ENCODE data around the gene ZNF786.

Gene ZNF786

DNA sequence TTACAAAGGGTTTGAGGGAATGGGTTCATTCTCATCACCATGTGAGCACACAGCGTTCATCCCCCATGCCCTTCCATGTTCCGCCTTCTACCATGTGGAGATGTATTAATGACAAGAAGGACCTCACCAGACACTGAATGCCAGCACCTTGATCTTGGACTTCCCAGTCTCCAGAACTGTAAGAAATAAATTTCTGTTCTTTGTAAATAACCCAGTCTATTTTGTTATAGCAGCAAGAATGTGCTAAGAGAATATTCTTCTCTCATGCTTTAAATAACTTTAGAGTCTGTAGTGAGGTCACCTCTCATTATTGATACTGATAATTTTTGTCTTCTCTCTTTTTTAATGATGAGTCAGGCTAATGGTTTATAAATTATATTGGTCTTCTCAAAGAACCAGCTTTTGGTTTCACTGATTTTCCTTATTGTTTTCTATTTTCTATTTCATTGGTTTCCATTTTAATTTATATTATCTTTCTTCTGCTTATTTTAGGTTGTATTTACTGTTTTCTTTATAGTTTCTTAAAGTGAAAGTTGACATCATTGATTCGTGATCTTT is 59.1 kb downstream of the ZNF786 start:
- TF ChIP-seq, protein P1, sequence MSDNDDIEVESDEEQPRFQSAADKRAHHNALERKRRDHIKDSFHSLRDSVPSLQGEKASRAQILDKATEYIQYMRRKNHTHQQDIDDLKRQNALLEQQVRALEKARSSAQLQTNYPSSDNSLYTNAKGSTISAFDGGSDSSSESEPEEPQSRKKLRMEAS (IDR thresholded peaks at IDR 0.05): no peak
- no peak for TF ChIP-seq TCF12 (IDR thresholded peaks at IDR 0.05; ENCODE audit: low read depth)
- TF ChIP-seq FOXM1 (IDR thresholded peaks at IDR 0.05; ENCODE audit: borderline replicate concordance, low read depth): no peak
- TF ChIP-seq, protein P2, sequence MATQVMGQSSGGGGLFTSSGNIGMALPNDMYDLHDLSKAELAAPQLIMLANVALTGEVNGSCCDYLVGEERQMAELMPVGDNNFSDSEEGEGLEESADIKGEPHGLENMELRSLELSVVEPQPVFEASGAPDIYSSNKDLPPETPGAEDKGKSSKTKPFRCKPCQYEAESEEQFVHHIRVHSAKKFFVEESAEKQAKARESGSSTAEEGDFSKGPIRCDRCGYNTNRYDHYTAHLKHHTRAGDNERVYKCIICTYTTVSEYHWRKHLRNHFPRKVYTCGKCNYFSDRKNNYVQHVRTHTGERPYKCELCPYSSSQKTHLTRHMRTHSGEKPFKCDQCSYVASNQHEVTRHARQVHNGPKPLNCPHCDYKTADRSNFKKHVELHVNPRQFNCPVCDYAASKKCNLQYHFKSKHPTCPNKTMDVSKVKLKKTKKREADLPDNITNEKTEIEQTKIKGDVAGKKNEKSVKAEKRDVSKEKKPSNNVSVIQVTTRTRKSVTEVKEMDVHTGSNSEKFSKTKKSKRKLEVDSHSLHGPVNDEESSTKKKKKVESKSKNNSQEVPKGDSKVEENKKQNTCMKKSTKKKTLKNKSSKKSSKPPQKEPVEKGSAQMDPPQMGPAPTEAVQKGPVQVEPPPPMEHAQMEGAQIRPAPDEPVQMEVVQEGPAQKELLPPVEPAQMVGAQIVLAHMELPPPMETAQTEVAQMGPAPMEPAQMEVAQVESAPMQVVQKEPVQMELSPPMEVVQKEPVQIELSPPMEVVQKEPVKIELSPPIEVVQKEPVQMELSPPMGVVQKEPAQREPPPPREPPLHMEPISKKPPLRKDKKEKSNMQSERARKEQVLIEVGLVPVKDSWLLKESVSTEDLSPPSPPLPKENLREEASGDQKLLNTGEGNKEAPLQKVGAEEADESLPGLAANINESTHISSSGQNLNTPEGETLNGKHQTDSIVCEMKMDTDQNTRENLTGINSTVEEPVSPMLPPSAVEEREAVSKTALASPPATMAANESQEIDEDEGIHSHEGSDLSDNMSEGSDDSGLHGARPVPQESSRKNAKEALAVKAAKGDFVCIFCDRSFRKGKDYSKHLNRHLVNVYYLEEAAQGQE (IDR thresholded peaks at IDR 0.05; ENCODE audit: low read depth): no peak
- no peak for TF ChIP-seq ZBTB7A (IDR thresholded peaks at IDR 0.05; ENCODE audit: low read depth)
- TF ChIP-seq TAF1 (IDR thresholded peaks at IDR 0.05; ENCODE audit: low read depth): no peak

DNA sequence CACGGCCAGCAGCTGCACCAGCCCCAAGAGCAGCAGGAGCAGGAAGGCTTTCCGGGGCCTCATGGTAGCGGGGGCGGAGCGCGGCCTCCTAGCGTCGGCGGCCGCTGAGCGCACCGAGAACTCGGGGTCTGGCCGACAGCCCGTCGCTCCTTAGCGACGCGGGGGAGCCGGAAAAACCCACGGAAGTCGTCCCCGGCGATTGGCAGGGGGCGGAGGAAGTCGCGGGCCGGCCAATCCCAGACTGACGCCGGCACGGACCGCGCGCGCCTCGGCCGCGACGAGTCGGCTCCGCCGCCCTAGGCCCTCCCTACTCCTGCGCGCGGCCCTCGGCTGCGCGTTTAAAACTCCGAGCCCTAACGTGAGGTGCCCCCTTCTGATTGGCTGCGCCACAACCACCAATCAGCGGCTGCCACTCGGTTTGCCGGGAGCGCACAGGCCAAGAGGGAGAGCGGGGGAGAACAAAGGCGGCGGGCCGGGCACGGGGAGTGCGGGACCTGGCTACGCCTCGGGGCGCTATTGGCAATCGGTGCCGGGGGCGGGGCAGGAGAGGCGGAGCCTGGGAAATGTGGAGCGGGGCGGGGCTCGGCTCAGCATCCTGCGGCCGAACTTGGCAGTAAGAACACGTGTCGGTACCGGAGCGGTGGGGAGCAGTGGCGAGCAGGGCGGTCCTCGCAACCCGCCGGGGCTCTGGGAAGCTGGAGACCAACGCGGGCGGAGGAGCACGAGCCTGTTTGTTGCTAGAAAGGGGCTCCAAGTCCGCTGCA is 62.0 kb downstream of the ZNF786 start, which contains the start of gene PDIA4:
Gene PDIA4 (minus strand): TSS at position 160 of the 764 bp plus-strand sequence. CDS start 97 bp downstream, at position 63.
- TF ChIP-seq ZBTB7A (IDR thresholded peaks at IDR 0.05; ENCODE audit: low read depth): no peak
- TF ChIP-seq, protein P2 (IDR thresholded peaks at IDR 0.05; ENCODE audit: low read depth): no peak
- TF ChIP-seq, protein P1 (IDR thresholded peaks at IDR 0.05): peak; percentile 96
- TF ChIP-seq TAF1 (IDR thresholded peaks at IDR 0.05; ENCODE audit: low read depth): peak; percentile 43
- TF ChIP-seq, protein P3, sequence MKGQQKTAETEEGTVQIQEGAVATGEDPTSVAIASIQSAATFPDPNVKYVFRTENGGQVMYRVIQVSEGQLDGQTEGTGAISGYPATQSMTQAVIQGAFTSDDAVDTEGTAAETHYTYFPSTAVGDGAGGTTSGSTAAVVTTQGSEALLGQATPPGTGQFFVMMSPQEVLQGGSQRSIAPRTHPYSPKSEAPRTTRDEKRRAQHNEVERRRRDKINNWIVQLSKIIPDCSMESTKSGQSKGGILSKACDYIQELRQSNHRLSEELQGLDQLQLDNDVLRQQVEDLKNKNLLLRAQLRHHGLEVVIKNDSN (IDR thresholded peaks at IDR 0.05): peak; percentile 80
- peak; percentile 27; the same call in 1 of the 2 replicates for TF ChIP-seq FOXM1 (IDR thresholded peaks at IDR 0.05; ENCODE audit: borderline replicate concordance, low read depth)
- peak; percentile 30; the same call in 1 of the 2 replicates for TF ChIP-seq NFIC (IDR thresholded peaks at IDR 0.05)
- no peak for TF ChIP-seq CEBPB (IDR thresholded peaks at IDR 0.05)
- peak; percentile 4; the same call in 1 of the 2 replicates for TF ChIP-seq EP300 (IDR thresholded peaks at IDR 0.05; ENCODE audit: borderline replicate concordance)
- peak; percentile 10; the same call in 1 of the 2 replicates for TF ChIP-seq TCF12 (IDR thresholded peaks at IDR 0.05; ENCODE audit: low read depth)
- TF ChIP-seq EGR1 (IDR thresholded peaks at IDR 0.05): peak; percentile 89
- TF ChIP-seq TEAD4 (IDR thresholded peaks at IDR 0.05): no peak
- peak; percentile 17; the same call in 1 of the 2 replicates for TF ChIP-seq YY1 (IDR thresholded peaks at IDR 0.05; ENCODE audit: low read depth)
- no peak for TF ChIP-seq RAD21 (IDR thresholded peaks at IDR 0.05; ENCODE audit: low read depth)
- peak; percentile 51; the same call in 1 of the 2 replicates for TF ChIP-seq CREB1 (IDR thresholded peaks at IDR 0.05; ENCODE audit: low read depth)

DNA sequence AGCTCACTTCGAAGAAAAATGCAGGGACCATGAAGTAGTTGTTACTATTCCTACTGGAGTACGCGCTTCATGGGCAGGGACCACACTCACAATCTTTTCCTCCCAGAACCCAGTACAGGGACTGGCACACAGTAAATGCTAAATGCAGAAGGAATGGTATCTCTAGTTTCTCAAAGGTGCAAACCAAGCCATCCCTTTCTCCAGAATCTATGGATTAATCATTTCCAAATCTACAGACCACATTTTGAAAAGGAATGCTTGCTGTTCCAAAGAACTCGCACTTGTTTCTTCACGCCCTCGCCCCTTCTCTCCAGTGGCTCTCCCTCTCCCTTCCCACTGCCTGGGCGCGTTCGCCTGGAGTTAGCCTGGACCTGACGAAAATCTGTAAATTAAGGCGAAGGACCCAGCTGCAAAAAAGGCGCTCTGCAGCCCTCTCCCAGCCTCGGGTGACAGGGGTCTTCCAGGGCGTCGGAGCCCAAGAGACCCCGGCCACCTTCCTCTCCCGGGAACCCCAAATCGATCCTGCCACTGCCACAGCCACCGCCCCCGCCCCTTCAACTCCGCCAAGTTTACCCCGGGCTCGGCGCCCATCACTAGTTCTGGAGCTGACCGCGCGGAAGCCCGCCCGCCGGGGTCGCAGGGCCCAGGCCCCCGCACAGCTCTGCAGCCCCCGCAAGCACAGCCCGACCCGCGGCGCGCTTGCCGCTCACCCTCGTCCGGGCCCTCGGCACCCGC is 62.7 kb downstream of the ZNF786 start:
- TF ChIP-seq ZBTB7A (IDR thresholded peaks at IDR 0.05; ENCODE audit: low read depth): peak; percentile 64; the same call in 1 of the 2 replicates
- no peak for TF ChIP-seq TEAD4 (IDR thresholded peaks at IDR 0.05)

DNA sequence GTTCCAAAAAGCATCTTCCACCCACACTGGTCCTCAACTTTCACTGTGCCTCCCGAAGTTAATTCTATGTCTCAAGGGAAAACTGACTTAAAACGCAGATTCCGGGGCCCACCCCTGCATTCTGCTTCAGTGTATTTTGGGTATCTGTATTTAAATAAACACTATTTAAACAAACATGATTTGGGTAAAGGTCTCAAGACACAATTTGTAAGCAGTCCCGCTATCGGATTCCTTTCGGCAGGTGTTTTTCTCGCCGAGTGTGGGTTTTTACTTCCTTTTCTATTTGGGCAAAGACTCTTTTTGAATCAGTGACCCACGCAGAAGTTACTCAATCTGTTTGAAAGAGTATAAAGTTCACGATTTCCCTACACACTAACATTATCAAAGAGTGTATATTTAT is 63.5 kb downstream of the ZNF786 start:
- TF ChIP-seq EP300 (IDR thresholded peaks at IDR 0.05; ENCODE audit: borderline replicate concordance) (no peak), NFIC (IDR thresholded peaks at IDR 0.05) (no peak), CEBPB (IDR thresholded peaks at IDR 0.05) (no peak), EGR1 (IDR thresholded peaks at IDR 0.05) (no peak), RAD21 (IDR thresholded peaks at IDR 0.05; ENCODE audit: low read depth) (no peak), FOXM1 (IDR thresholded peaks at IDR 0.05; ENCODE audit: borderline replicate concordance, low read depth) (no peak), TCF12 (IDR thresholded peaks at IDR 0.05; ENCODE audit: low read depth) (no peak), TAF1 (IDR thresholded peaks at IDR 0.05; ENCODE audit: low read depth) (no peak), TEAD4 (IDR thresholded peaks at IDR 0.05) (no peak)
- TF ChIP-seq, protein P1 (IDR thresholded peaks at IDR 0.05): no peak
- TF ChIP-seq, protein P3 (IDR thresholded peaks at IDR 0.05): no peak
- TF ChIP-seq, protein P2 (IDR thresholded peaks at IDR 0.05; ENCODE audit: low read depth): no peak

Data from Ishikawa (cell line).